ENCODE data around the gene GPR27. TPM values are rescaled to one million over a fixed set of nuclear protein-coding genes. Genes with fewer than 3 reads are reported as not detected.

Gene GPR27
- total RNA-seq, 1 donor from 2014 or later, result 16.3 TPM

DNA sequence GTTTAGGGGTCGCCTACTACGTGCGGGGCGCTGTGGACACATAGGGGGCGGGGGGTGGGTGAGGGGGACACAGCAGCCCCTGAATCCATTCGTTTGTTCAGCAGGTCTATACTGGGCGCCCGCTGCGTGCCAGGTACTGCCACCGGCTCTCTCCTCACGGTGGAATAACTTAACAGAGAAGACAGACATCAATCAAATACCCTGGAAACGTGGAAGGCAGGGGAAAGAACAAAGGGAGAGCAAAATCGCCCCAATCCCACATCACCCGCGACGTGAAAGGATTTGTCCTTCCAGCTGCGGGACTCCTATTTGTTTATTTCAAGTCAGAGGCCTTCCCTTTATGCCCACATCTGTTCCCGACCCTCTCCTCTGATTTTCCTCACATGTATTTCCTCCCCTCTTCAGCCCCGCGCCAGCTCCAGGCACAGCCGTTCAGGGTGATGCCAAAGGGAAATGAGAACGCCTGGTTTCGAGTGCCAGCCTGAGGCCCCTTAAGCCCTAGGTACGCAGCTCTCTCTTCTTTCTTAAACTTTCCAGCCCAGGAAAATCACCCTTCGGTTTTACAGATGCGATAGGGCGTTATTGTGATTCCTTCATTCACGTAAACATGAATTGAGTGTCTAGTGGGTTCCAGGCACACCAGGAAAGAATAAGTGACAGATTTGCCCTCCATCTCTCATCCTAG, 32.0 kb downstream of the GPR27 start:
- DNase-seq (ENCODE audit: low spot score), result no peak

DNA sequence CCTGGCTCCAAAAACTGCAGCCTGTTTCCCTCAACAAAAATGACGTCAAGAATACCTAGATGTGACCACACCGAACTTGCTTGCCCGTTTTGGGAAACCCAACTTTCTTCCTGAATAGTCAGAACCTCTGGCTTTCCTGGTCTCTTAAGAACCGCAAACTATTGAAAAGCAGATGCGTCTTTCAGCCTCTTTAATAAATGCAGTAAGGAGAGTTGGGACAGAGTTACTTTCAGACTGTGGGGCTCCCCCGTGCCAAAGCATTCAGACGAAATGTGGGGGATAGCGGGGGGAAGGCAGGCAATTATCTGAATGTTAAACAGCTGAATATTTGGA, 32.5 kb downstream of the GPR27 start:
- no peak for DNase-seq (ENCODE audit: low spot score)

DNA sequence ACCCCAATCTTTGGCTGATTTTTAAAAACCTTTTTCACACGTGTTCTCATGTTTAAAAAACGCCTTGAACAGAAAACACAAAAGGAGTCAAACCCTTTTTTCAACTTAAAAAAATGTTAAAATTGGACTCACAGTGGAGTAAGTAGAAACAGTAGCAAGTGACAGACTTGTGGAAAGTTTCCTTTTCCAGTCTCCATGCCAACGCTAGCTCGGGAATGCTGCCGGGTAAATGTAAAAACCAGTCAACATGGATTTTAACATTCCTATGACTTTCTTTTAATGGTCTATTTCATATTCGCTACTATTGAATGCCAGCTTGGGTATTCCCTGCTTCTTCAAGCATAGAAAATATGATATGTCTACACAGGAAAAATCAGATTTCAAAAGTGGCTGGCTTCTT, 32.9 kb downstream of the GPR27 start:
- DNase-seq (ENCODE audit: low spot score), result no peak

DNA sequence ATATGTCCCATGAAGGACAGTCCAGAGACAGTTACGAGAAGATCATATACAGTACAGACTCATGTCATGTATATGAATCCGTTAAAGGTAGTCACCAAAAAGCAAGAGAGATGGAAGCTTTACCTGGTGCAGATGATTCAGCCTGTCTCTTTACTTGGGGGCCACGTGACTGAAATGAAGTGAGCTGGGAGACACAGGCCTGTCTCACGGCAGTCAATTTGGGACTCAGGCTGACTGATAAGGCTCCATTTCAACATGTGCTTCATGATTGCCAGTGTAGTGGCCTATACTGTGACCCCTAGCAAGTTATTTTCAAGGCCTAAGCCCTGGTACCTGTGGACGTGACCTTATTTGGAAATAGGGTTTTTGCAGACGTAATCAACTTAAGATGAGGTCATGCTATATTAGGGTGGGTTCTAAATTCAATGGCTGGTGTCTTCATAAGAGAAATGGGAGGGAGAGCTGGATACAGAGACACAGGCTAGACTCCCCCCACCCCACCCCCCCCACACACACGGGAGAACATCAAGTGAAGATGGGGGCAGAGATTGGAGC, 34.3 kb downstream of the GPR27 start:
- DNase-seq (ENCODE audit: low spot score), result no peak

DNA sequence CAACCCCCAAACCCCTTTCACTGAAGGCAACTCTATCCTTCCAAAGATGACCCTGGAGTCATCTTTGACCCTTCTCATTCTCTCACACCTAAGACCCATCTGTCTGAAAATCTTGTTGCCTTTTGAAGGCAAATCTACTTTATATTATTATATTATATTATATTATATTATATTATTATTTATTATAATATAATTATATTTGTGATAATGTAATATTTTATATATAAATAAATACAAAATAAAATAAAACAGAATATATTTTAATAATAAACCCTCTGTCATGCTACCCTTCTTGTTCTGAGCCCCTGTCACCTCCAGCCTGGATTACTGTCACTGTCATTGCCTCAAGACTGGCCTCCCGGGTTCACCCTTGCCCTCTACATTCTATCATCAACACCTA, 36.3 kb downstream of the GPR27 start:
- DNase-seq (ENCODE audit: low spot score), result no peak

DNA sequence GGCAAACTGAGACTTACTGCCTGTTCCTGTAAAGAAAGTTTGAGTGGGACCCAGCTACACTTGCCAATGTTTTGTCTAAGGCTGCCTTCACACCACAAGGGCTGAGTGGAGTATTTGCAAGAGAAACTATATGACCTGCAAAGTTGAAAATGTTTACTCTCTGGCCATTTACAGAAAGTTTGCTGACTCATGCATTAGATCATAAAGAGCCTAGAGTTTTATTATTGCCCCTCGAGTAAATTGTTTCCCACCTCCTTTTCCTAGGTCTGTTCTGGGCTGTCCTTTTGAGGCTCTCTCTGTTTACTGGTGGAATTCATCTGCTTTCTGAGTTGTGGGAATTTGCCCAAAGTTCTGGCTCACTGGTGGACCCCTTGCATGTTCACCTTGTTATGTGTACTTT, 38.0 kb downstream of the GPR27 start:
- no peak for DNase-seq (ENCODE audit: low spot score)

DNA sequence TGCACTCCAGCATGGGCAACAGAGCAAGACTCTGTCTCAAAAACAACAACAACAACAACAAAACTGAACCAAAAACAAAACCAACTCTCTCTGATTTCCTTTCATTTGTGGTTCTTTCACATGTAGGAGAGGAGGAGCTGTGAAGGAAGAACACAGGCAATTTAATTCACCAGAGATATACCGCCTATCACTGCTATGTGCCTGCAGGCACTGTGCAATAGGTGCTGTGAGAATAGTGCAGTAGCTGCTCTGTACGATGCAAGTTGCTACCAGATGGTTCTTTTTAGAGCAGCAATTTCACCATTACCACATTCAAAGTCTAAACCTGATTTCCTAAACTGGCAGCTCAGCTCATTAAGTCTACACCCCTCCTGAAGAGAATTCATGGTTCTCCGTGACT, 42.6 kb downstream of the GPR27 start:
- DNase-seq (ENCODE audit: low spot score), result no peak

DNA sequence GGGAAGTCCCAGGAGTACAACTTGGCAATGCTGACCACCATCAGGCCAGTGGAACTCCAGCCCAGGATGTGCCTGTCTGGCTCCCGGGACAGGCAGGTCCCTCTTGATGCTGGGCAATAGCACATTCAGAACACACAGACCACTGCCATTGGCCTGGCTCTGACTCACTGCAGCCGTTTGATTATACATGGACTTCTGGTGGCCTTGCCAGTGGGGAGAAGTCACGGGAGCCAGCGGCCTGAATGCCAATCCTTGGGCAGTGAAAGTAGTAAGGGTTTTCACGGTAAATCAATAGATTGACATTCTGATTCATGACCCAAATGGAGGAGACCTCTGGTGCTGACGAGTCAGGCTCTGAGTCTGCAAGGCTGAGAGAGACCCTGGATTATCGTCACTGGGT, 43.8 kb downstream of the GPR27 start:
- DNase-seq (ENCODE audit: low spot score), result no peak

DNA sequence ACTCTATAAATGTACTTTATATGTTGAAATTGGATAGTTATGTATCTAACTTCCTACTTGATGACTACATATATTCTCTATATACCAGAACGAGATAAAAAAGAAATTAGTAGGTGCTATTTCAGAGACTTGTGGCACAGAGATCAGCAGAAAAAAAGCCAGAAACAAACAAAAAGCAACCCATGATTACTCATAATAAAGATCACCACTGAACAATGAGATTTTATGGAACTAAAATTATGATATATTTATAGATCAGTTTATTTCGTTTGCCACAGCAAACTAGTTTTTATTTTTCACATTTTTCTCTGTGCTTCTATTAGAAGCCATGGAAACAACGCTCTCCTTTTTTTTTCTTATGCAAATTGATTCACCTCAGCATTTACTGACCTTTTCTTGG, 46.4 kb downstream of the GPR27 start:
- no peak for DNase-seq (ENCODE audit: low spot score)

DNA sequence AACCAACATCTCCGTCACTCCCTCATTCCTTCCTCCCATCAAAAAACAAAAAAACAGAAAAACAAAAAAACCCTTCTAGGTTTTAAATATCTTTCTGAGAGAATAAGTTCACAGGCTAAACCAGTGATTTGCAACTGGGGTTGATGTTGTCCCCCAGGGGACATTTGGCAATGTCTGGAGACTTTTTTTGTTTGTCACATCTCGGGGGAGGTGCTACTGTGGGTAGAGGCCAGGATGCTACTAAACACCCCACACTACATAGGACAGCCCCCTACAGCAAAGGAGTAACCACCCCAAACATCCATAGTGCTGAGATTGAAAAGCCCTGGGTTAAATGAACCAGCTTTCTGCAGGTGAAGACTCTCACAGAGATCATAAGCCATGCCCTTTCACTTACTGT, 48.3 kb downstream of the GPR27 start:
- DNase-seq (ENCODE audit: low spot score), result no peak

DNA sequence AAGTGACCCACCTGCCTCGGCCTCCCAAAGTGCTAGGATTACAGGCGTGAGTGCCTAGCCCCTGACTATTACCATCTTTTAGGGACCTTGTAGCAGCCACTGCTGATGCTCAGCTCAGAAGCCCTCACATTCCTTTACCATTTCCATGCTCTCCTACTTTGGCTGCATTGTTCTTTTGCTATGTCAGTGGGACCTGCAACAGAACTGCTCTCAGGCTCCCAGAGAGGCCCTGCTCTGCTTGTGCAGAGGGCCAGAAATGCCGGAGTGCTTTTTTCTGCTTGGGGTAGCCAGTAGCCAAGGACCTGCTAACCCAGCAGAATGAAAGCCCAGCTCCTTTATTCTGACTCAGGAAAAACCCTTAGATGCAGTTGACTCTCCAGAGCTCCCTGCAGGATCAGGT, 49.6 kb downstream of the GPR27 start:
- no peak for DNase-seq (ENCODE audit: low spot score)

DNA sequence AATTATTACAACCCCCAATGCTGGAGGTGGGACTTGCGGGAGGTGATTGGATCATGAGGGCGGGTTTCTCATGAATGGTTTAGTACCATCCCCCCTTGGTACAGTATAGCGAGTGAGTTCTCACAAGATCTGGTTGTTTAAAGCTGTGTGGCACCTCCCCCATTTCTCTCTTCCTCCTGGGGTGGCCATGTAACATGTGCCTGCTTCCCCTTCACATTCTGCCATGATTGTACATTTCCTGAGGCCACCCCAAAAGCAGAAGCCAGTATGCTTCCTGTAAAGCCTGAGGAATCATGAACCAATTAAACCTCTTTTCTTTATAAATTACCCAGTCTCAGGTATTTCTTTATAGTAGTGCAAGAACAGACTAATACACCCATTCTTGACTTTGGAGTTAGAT, 51.5 kb downstream of the GPR27 start:
- no peak for DNase-seq (ENCODE audit: low spot score)

DNA sequence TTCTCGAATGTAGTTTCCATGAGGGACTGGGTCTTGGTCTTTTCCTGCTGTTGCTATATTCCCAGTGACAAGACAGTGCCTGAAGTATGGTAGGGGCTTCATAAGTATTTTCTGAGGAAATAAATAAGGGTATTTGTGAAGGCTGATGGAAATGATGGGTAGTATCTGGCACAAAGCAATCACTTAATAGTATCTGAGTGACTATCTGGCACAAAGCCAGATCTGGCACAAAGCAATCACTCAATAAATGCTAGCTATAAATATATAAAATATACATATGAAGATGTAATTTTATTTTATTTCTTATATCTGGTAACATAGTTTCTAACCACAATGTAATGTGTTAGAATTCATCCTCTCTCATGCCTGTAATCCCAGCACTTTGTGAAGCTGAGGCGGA, 52.0 kb downstream of the GPR27 start:
- DNase-seq (ENCODE audit: low spot score), result no peak

Other genes with a start within 250 kb of the GPR27 start
- gene FOXP1, start 170.1 kb upstream of the GPR27 start, total RNA-seq, result 179 TPM
- 33.2 TPM for gene EIF4E3, start 28.5 kb upstream of the GPR27 start, total RNA-seq
- not detected for gene PROK2, start 31.3 kb downstream of the GPR27 start, total RNA-seq